ENCODE results near the gene PRDM8. TPM values are rescaled to one million over a fixed set of nuclear protein-coding genes. Genes with fewer than 3 reads are reported as not detected.

Gene PRDM8
- total RNA-seq, 2 experiments from 2014 or later: not detected

DNA sequence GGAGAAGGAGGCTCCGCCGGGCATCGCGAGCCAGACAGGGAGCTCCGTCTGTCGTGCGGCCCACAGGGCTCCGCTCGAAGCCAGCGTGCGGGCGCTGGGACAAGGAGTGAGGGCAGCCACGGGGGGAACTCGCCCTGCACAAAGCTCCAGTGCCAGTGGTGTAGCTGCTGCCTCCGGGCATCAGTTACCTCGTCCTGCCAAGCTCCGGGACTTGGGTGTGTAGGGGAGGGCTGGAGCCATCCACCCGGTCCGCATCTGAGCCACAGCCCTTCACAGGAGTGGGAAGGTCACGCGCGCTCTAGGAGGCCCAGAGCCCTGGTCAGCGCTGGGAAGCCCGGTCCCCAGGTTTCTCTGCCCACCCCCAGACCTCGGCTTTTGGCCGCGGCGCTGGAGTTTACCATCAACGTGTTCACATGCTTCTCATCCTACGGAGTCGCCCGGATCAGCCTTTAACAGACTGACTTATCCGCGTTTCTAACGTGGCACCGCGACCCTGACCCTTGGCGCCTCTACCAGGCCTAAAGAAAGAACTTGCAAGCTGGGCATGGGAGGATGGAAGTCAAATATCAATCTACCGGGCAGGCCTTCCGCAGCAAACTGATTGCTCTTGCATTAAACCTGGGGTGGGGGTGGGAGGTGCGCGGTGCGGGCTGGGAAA, 8.4 kb upstream of the PRDM8 start:
- Histone ChIP-seq H3K79me2 (ENCODE audit: insufficient read depth, low read depth, low read length) (no peaks in the 10 kb centered on the region), H3K9me3 (ENCODE audit: low read length) (no peaks in the 10 kb centered on the region), H3K4me1 (ENCODE audit: insufficient read depth, low read length, poor library complexity, severe bottlenecking) (peaks cover 10% of the 10 kb centered on the region), H3K4me2 (ENCODE audit: low read length) (no peak overlapping the region), H4K20me1 (ENCODE audit: insufficient read depth, low read length) (no peaks in the 10 kb centered on the region), H3K9me2 (ENCODE audit: insufficient read depth, low read length) (no peaks in the 10 kb centered on the region), H2AFZ (ENCODE audit: low read length) (no peak overlapping the region), H3K27ac (ENCODE audit: low read depth, low read length, poor library complexity, severe bottlenecking) (no peak overlapping the region), H3K4me3 (ENCODE audit: low read depth, low read length, poor library complexity, severe bottlenecking) (no peak overlapping the region), H3K36me3 (ENCODE audit: insufficient read depth, low read length) (no peaks in the 10 kb centered on the region)
- DNase-seq (ENCODE audit: low spot score): no peak
- POLR2A ChIA-PET: no interaction called here
- CTCF ChIA-PET (ENCODE audit: unreplicated experiment): no interaction called here
- intact Hi-C loops (cut with micrococcal nuclease; ENCODE audit: unreplicated experiment): no loop called here
- BruUV-seq (replicated peaks): no TSS peak
- TF ChIP-seq, protein P1, sequence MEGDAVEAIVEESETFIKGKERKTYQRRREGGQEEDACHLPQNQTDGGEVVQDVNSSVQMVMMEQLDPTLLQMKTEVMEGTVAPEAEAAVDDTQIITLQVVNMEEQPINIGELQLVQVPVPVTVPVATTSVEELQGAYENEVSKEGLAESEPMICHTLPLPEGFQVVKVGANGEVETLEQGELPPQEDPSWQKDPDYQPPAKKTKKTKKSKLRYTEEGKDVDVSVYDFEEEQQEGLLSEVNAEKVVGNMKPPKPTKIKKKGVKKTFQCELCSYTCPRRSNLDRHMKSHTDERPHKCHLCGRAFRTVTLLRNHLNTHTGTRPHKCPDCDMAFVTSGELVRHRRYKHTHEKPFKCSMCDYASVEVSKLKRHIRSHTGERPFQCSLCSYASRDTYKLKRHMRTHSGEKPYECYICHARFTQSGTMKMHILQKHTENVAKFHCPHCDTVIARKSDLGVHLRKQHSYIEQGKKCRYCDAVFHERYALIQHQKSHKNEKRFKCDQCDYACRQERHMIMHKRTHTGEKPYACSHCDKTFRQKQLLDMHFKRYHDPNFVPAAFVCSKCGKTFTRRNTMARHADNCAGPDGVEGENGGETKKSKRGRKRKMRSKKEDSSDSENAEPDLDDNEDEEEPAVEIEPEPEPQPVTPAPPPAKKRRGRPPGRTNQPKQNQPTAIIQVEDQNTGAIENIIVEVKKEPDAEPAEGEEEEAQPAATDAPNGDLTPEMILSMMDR (conservative IDR thresholded peaks at IDR 0.05; ENCODE audit: low read length): no peak
- TF ChIP-seq EZH2phosphoT487 (IDR thresholded peaks at IDR 0.05; ENCODE audit: borderline replicate concordance, low read depth, low read length): no peak

- Histone ChIP-seq H3K4me1 (ENCODE audit: insufficient read depth, low read length, poor library complexity, severe bottlenecking) (peaks cover 7% of the 10 kb centered on the region), H3K9me2 (ENCODE audit: insufficient read depth, low read length) (no peaks in the 10 kb centered on the region), H4K20me1 (ENCODE audit: insufficient read depth, low read length) (no peaks in the 10 kb centered on the region), H3K4me2 (ENCODE audit: low read length) (no peak overlapping the region), H3K36me3 (ENCODE audit: insufficient read depth, low read length) (no peaks in the 10 kb centered on the region), H3K79me2 (ENCODE audit: insufficient read depth, low read depth, low read length) (no peaks in the 10 kb centered on the region), H3K27ac (ENCODE audit: low read depth, low read length, poor library complexity, severe bottlenecking) (no peak overlapping the region), H3K9me3 (ENCODE audit: low read length) (no peaks in the 10 kb centered on the region), H3K4me3 (ENCODE audit: low read depth, low read length, poor library complexity, severe bottlenecking) (no peak overlapping the region), H2AFZ (ENCODE audit: low read length) (no peak overlapping the region)
- no peak for DNase-seq (ENCODE audit: low spot score)
- BruUV-seq (replicated peaks): no TSS peak
- ChIA-PET CTCF (ENCODE audit: unreplicated experiment) (no interaction called here), POLR2A (no interaction called here)
- intact Hi-C loops (cut with micrococcal nuclease; ENCODE audit: unreplicated experiment): no loop called here
- TF ChIP-seq, protein P1 (conservative IDR thresholded peaks at IDR 0.05; ENCODE audit: low read length): no peak
- TF ChIP-seq EZH2phosphoT487 (IDR thresholded peaks at IDR 0.05; ENCODE audit: borderline replicate concordance, low read depth, low read length): no peak
Observed at GRCh38 chr4:80189581-80189955, 7.7 kb upstream of the PRDM8 start.

GRCh38 chr4:80189956-80190677, 7.2 kb upstream of the PRDM8 start:
- Histone ChIP-seq H3K9me2 (ENCODE audit: insufficient read depth, low read length) (no peaks in the 10 kb centered on the region), H3K4me2 (ENCODE audit: low read length) (no peak overlapping the region), H3K9me3 (ENCODE audit: low read length) (no peaks in the 10 kb centered on the region), H3K36me3 (ENCODE audit: insufficient read depth, low read length) (no peaks in the 10 kb centered on the region), H4K20me1 (ENCODE audit: insufficient read depth, low read length) (no peaks in the 10 kb centered on the region), H3K4me3 (ENCODE audit: low read depth, low read length, poor library complexity, severe bottlenecking) (no peak overlapping the region), H3K27ac (ENCODE audit: low read depth, low read length, poor library complexity, severe bottlenecking) (no peak overlapping the region), H2AFZ (ENCODE audit: low read length) (no peak overlapping the region), H3K4me1 (ENCODE audit: insufficient read depth, low read length, poor library complexity, severe bottlenecking) (peaks cover 1% of the 10 kb centered on the region), H3K79me2 (ENCODE audit: insufficient read depth, low read depth, low read length) (no peaks in the 10 kb centered on the region)
- intact Hi-C loops (cut with micrococcal nuclease; ENCODE audit: unreplicated experiment): no loop called here
- TF ChIP-seq EZH2phosphoT487 (IDR thresholded peaks at IDR 0.05; ENCODE audit: borderline replicate concordance, low read depth, low read length): no peak
- TF ChIP-seq, protein P1 (conservative IDR thresholded peaks at IDR 0.05; ENCODE audit: low read length): no peak
- ChIA-PET CTCF (ENCODE audit: unreplicated experiment) (no interaction called here), POLR2A (no interaction called here)
- DNase-seq (ENCODE audit: low spot score): no peak
- BruUV-seq (replicated peaks): no TSS peak
